CD4-positive, alpha-beta T cell treated with Interleukin-4 for 4 hours (primary cell): Measurements from ENCODE around the gene NFIC.

Experiments
- DNase-seq: peaks from one replicate; pipeline ENCODE4 v3.0.0-alpha.2; 2020

The NFIC gene

DNA sequence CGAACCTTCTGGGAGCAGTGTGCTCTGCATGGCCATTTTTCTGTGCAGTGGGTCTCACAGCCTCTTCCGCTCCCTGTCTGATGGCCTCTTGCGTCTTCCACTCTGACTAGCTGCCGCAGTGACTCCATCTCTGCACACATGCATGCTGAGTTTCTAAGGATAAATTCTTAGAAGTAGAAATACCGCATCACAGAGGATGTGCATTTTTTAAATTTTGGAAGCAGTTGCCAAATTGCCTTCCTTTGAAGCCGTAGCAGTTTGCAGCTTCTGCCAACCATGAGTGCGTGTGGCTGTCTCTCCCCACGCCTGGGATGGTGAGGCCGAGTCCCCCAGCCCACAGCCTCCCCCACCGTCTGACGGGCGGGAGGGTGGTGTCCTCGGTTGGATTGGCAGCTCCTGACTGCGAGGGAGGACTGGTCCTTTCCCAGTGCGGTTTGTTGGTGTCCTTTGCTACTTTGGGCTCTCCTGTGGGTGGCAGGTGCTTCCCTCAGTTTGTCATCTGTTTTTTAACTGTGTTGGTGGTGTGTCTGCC is 149.6 kb downstream of the NFIC start:
- DNase-seq, result no peak

DNA sequence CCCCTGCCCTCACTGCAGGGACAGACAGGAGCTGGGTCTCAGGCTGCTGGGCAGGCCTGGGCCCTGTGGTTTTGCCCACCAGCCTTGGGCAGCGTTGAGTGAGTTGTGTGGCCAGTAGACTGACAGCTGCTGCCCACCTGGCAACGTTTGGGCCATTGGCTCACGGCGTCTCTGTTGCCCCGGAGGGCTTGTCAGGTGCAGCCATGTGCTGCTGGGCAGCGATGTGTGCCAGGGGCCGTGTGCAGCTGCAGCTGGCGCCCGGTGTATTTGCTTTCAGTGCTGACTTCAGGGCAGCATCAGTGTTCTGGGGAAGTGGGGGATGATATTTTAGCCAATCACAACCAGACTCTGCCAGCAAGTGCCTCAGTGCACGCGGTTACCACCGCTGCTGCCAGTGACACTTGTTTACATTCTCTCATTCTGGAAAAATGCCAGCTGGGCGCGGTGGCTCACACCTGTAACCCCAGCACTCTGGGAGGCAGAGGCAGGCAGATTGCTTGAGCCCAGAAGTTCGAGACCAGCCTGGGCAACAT is 150.4 kb downstream of the NFIC start:
- DNase-seq, result peak; percentile 78

GRCh38 chr19:3517638-3518037 is 151.3 kb downstream of the NFIC start:
- no peak for DNase-seq

DNA sequence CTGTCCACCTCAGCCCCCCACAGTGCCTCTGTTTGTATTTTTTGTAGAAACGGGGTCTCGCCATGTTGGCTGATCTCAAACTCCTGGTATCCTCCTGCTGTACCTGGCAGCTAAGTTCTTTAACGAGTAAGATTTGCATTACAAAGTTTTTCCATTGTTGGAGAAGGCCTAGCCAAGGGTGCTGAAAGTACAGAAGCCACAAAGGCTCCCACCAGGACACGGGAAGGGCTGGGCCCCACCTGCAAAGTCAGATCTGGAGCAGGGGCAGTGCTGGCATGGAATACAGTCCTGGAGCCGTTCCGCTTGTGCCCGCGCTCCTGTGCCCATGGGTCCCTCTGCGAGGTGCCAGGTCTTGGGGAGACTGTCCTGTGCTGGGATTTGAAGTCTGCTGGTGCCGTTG is 151.9 kb downstream of the NFIC start:
- no peak for DNase-seq

GRCh38 chr19:3518659-3519058 is 152.3 kb downstream of the NFIC start:
- no peak for DNase-seq
